ENCODE results near the gene RNF7.
"Not testable (repeated sequence)": the region's sequence is repeated elsewhere in the genome, so short reads cannot be mapped to it uniquely, and the experiment has no call there.

Gene RNF7

DNA sequence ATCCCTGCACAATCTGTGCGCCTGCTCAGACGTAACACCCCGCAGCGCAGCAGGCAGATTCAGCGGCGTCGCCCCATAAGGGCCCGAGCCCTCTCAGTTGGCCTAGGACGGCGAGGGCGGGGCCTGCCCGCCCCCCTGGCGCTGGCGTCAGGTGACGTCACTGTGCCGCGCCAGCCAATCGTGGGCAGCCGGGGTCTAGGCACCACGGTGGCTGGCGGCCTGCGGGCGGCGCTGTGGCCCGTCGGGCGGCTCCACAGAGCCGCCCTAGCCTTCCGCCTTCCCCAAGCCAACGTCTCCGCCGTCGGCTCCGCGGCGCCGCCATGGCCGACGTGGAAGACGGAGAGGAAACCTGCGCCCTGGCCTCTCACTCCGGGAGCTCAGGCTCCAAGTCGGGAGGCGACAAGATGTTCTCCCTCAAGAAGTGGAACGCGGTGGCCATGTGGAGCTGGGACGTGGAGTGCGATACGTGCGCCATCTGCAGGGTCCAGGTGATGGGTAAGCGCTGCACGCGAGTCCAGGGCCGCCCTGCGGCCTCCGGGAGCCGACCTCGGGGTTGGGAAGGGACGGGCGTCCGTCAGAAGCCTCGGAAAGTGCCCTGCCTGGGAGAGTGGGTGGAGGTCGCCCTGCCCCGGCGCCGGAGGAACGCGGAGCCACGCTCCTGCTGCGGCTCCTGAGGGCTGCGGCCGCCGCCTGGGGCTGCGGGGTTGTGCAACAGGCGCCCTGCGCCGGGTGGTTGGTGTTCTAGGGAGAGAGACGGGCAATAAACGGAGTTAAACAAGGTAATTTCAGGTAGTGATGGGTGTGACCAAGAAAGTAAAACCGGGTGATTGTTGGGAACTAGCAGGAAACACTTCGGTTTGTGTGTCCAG, at the start of gene RNF7:
RNF7 (plus strand) TSS at position 277 of the 869 bp plus-strand sequence; CDS start at position 321, 44 bp downstream.
- peak; percentile 98 for DNase-seq

- no peak for DNase-seq
Observed at GRCh38 chr3:141690431-141691072, 47.5 kb upstream of the RNF7 start.

GRCh38 chr3:141691471-141691870, 46.6 kb upstream of the RNF7 start:
- DNase-seq, result not testable (repeated sequence)

GRCh38 chr3:141692973-141693372, 45.1 kb upstream of the RNF7 start:
- not testable (repeated sequence) for DNase-seq

- no peak for DNase-seq
Observed at GRCh38 chr3:141699324-141699723, 38.8 kb upstream of the RNF7 start.

GRCh38 chr3:141699897-141700296, 38.2 kb upstream of the RNF7 start:
- DNase-seq, result no peak

DNA sequence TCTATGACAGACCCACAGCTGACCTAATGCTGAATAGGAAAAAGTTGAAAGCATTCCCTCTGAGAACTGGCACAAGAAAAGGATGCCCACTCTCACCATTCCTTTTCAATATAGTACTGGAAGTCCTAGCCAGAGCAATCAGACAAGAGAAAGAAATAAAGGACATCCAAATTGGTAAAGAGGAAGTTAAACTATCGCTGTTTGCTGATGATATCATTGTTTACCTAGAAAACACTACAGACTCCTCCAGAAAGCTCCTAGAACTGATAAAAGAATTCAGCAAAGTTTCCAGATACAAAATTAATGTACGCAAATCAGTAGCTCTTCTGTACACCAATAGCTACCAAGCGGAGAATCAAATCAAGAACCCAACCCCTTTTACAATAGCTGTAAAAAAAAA, 34.7 kb upstream of the RNF7 start:
- DNase-seq, result not testable (repeated sequence)

DNA sequence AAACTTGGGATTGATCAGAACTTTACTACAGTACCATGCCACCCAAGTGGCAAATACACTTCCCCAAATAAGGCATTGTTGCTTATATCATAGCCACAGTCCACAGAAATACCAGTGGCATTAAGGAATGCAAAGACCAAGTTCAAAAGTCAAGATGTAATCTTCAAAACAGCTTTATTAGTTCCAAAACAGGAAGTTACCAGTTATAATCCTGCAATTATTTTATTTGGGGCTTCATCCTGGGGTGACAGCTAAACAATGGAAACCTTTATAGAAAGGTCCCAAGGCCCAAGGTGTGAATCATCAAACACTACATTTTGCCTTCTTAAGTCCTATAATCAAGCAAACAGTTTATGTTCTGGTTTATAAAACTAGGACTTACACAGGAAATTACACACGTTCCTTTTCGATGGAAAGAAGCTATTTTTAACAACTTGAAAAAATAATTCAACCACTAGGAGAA, 30.3 kb upstream of the RNF7 start:
- DNase-seq, result no peak

DNA sequence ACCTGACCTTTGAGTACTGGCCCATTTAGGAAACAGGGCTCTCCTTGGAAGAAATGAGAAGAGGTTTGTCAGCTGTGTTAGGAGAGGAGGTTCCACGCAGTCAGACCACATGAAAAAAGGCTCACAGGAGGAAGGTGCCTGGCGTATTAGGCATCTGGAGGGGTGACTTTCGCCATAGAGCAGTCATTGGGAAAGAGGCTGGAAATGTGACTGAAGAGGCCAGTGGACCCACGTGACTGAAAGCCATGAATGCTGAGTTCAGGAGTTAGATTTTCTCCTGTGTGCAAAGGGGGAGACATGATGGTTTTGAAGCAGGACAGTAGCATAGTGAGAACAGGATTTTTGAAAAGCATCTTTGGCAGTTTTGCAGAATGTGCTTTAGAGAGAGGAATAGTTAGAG, 29.7 kb upstream of the RNF7 start:
- DNase-seq, result no peak

DNA sequence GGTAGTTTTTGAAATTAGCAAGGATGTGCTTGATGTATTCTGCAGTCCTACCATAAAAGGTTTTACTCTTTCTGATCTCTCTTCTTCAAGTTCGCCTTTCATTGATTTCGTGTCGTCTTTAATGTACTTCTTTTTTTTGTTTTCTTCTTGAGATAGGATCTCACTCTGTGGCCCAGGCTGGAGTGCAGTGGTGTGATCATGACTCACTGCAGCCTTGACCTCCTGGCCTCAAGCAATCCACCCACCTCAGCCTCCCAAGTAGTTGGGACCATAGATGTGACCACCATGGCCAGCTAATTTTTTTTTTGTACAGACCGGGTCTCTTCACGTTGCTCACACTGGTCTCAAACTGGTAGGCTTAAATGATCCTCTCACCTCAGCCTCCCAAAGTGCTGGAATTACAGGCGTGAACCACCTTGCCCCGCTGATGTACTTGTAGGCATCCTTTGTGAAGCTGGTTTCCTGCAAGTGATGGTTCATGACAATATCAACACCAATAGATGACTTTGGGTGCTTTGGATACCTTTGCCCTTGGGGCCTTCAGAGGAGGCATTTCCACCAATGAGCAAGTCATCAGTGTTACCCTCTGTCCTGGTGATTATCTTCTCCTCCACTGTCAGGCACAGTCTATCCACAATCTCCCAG, 28.9 kb upstream of the RNF7 start:
- DNase-seq, result no peak

- no peak for DNase-seq
Observed at GRCh38 chr3:141710121-141710520, 28.0 kb upstream of the RNF7 start.

DNA sequence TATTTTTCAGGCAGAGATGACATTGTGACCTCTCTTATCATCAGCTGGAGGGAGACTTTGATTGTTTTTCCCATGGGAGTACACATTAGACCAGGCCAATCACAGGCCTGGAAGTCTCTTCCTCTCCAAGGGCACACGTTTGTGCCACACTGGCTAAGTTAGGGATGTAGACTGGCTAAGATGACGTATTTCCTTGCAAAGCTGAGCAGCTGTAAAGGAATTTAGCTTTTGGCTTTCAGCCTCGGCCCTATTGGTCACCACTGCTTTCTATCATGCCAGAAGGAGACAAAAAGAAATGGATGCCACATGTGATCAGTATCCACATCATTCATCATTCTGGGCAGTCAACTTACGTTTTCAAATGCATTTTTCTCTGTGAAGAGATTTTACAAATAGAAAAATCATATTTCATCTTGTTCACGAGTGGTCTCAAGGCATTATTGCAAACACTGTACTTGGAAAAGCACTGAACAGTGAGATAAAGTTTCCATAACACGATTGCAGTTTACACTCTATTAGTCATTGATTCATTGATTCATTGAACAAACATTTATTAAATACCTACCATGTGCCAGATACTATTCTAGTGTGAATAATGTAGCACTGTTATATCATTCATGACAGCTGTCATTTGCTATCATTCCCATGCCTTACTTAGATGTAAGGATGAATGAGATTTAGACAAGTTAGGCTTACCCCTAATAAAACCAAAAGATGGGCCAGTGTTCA, 27.0 kb upstream of the RNF7 start:
- DNase-seq, result no peak

- DNase-seq, result no peak
Observed at GRCh38 chr3:141714671-141715070, 23.4 kb upstream of the RNF7 start.

DNA sequence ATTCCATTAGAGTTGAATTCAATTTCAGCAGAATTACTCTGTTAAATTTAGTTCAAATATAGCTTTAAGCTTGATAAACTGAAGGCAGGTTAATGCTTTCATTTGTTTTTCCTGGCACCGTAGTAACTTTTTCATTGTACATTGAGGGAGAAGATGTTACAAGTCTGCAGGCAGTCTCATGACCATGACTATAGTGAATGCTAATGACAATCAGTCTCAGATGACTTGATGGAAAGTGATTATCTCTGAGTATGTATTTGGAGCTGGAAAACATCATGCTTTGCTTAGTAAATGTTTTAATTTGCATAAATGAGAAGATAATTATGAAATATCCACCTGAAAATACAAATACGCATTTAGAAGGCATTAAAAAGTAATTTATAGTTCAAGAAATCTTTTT, 16.0 kb upstream of the RNF7 start:
- no peak for DNase-seq

- no peak for DNase-seq
Observed at GRCh38 chr3:141722648-141723047, 15.4 kb upstream of the RNF7 start.

DNA sequence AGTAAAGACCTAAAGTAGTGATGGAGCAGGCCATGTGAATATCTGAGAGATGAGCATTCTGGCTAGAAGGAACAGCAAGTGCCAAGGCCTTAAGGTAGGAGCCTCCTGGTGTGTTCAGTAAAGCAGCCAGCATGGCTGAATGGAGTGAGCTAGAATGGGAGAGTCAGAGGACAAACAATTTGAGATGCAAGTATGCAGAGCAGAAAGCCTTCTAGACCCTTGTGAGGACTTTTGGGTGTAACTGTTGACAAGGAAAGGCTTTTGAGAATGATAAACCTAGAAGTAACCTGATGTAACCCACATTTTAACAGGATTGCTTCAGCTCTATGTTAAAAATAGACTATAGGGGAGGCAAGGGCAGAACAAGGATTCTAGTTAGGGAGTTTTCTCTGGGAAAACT, 14.8 kb upstream of the RNF7 start:
- no peak for DNase-seq

DNA sequence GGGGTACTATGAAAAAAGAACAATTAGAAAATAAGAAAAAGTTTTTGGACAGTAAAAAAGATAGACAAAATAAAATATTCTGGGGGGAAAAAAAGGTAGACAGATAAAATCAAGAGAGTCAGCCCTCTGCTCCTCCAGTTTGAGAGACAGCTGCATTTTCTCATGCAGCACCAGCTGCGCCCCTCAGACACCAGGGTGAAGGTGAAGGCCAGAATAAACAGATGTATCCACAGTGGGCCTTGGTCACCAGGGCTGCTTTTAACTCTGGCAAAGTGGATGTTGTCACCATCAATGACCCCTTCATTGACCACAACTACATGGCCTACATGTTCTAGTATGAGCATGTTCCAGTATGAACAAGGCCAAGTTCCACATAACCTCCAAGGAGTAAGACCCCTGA, 13.9 kb upstream of the RNF7 start:
- DNase-seq, result no peak

- no peak for DNase-seq
Observed at GRCh38 chr3:141725036-141725435, 13.1 kb upstream of the RNF7 start.

- DNase-seq, result no peak
Observed at GRCh38 chr3:141726483-141726882, 11.6 kb upstream of the RNF7 start.

GRCh38 chr3:141728355-141728892, 9.7 kb upstream of the RNF7 start:
- no peak for DNase-seq

DNA sequence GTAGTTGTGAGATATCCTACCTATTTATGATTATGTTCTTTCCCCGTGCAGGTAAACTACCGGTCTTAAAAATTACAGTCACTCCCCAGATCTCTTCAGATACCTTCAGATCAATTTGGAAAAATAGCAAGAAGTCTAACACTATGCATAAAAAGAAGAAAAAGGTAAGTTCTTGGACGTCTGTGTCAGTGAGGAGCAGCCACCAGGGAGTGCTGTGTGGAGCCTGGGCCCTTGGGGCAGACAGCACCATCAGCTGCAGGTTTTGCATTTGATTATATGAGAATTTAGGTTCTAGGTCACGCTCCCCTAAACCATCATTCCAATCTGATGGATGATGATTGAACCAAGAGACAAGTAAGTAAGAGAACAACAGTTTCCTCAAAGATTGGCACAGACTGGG, 8.9 kb upstream of the RNF7 start:
- no peak for DNase-seq

GRCh38 chr3:141735176-141735575, 2.9 kb upstream of the RNF7 start:
- DNase-seq, result no peak

Data from RPMI8226 (cell line).